SKM-1 (cell line): ENCODE results near the gene TMPRSS11B.
"Not testable (repeated sequence)": the region's sequence is repeated elsewhere in the genome, so short reads cannot be mapped to it uniquely, and the experiment has no call there.

Source experiments
- DNase-seq: peaks from one replicate; lab custom pipeline; 2025; ENCODE audit not compliant: unreplicated experiment; lab: John Stamatoyannopoulos, UW

Gene TMPRSS11B

GRCh38 chr4:68228568-68228967 is 16.9 kb downstream of the TMPRSS11B start:
- DNase-seq, result no peak

- DNase-seq, result no peak
Observed at GRCh38 chr4:68218044-68218443, 27.4 kb downstream of the TMPRSS11B start.

DNA sequence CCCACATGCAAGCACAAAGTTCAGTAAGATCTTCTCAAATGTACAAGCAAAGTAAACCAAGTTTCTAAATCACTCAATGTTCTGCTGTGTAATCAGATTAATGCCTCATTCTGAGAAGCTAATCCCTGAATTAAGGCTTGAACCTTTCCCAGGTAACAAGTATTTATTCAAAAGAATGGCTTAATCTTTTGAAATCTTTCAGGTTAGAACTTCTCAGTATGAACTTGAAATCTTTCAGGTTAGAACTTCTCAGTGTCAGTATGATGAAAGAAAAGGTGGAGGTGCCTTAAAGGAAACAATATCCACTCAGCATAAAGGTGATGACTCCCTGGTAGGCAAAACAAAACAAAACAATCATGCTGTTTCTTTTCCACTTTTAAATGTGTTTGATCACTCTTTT is 29.0 kb downstream of the TMPRSS11B start:
- no peak for DNase-seq

- no peak for DNase-seq
Observed at GRCh38 chr4:68209003-68209402, 36.5 kb downstream of the TMPRSS11B start.

GRCh38 chr4:68194305-68194704 is 51.2 kb downstream of the TMPRSS11B start:
- DNase-seq, result not testable (repeated sequence)

DNA sequence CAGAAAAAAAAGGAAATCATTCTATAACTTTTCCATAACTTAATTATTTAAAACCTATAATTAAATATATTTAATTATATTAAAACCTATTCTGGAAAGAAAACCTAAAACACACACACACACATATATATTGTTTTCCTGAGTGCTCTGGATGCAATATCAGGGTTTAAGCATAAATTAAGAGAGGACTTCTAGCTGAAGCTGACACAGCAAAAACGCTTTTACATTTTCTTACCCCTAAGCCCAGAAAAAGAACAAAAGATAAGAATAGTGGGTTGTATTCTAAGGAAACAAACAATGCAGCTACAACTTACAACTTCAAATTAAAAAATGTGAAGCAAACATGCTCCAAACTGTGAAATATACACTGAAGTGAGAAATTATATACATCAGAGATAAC is 52.3 kb downstream of the TMPRSS11B start:
- DNase-seq, result no peak

GRCh38 chr4:68187145-68187544 is 58.3 kb downstream of the TMPRSS11B start:
- no peak for DNase-seq

- no peak for DNase-seq
Observed at GRCh38 chr4:68184923-68185322, 60.6 kb downstream of the TMPRSS11B start.

DNA sequence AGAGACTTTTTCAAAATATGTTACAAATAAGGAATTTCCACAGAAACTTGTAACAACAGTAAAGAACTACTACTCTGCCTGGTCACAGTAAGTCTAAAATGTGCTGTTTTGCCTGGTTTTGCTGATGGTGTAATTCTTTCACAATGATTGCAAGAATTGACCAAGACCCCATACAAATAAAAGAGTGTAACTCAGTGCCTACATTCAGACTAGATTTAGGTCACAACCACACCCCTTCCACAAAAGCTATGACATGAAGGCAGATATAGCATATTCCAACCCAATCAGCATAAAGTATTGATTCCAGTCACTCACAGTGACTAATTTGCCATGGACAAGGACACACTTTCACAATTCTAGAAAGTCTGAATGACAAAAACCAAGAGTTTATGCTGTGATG is 62.1 kb downstream of the TMPRSS11B start:
- no peak for DNase-seq

DNA sequence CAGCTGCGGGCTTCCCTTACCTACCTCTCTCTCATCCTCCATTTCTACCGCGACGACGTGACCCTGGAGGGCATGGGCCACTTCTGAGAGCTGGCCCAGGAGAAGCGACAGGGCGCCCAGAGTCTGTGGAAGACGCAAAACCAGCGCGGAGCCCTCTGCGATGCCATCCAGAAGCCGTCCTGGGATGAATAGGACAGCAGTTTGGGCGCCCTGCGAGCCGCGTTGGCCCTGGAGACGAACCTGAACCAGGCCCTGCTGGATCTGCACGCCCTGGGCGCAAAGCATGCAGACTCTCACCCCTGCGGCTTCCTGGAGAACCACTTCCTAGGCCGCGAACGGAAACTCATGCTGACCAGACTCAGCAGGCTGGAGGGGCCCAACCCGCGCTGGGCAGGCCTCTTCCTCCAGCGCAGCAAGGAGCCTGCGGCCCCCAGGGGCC is 63.1 kb downstream of the TMPRSS11B start:
- DNase-seq, result no peak

DNA sequence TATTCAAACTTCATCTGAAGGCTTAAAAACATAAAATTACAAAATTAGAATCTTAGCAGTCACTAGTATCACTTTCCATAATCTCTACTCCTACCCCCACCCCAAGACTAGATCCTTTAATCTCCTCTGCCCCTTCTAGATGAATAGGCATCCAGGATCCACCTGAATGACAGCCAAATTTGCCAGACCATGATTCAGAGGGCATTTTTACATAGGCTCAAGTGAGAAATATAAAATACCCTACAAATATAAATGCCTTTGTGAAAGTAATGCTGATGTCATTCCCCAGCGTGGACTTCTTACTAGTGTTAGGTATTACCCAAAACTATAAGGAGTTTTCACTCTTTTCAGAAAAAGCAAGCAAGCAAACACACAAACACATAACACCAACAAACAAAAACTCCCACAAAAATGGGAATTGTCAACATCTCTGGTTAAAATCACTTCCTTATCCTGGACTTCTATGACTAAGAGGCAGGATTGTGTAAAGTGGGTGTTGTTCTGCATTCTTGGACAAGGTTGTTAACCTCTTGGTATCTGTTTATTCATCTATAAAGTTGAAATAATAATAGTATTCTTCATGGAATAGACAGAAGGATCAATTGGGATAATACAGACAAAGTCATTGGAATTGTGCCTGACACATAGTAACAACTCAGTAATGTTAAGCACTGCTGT is 64.5 kb downstream of the TMPRSS11B start:
- DNase-seq, result no peak

DNA sequence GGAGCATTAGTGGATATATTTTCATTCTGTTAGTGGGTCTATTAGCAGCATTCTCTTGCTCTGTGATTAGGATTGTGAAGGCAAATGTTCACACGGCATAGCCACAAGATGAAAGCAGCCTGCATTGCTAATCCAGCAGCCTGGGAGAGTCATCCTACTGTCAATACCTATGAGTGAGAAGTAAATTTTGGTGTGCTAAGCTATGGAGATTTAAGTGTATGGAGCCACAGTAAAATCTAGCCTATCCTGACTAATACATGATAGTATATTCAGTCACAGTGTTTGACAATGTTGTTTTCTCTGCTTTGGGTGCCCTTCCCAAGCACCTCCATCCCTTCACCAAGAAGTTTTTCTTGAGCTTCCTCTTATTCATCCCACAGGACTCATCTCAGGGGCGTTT is 68.6 kb downstream of the TMPRSS11B start:
- DNase-seq, result no peak
